GM18499 (cell line): ENCODE results near the gene CACNA1C.

Experiments used
- ATAC-seq: cut with Tn5 transposase; IDR thresholded peaks from one replicate; pipeline ENCODE4 v1.9.1; 2021; ENCODE audit warnings: moderate number of reproducible peaks; ENCODE audit not compliant: insufficient read depth, unreplicated experiment

Gene CACNA1C

DNA sequence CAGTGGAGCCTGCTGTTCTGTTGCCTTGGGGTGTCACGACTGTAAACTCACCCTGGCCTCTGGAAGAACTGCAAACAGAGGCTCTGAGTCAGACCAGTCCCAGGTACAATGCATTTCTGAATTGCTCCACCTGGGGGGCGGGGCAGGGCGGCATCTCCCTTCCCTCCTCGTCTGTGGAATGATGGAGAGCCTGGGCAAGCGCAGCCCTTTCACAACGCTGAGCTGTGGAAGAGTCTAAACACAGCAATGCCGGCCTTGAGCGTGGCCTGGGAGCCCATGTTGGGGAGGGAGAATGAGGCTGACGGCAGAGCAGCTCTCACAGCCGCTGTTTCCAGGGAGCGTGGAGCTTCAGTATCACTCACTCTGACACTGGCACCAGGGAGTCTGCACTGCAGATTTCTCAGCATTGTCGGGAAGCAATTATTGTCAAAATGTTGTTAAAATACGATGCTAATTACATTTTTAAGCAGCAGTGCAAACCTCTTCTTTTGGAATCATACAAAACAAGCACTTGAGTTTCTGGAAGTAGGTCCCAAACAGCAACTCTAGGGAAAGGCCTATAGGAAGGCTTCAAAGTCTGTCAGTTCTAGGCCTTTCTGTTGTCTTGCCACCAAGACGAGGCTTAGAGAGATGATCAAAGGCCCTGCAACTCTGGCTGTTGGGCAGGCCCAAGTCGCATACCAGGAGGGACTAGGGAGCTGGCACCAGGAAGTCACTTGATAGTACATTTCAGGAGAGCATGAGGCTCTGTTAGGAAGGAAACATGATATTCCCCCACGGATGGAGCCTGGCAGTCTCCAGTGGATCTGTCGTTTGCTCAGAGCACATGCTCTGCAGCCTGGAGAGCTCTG lies 498.0 kb downstream of the CACNA1C start:
- no peak for ATAC-seq

DNA sequence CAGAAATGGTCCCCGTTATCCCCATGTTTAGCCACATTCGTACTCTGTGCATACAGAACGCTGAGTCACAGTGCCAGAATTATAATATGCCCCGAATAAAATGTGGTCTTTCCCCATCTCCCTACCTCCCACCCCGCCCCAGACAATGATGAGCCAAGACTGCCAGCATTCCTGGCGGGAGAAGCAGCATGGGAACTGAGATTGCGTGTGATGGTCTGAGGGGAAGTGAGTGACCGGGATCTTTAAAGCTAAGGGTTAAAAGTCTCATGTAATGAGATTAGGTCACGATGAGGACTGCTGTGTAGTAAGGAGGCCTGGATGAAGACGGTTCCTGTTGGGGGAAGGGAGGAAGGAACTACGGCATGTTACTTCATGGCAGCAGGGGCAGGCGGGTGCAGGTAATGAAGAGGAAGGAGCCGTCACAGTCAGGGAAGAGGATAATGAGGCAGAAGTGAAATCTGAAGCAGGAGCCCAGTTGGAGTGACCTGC lies 498.7 kb downstream of the CACNA1C start:
- ATAC-seq = no peak

DNA sequence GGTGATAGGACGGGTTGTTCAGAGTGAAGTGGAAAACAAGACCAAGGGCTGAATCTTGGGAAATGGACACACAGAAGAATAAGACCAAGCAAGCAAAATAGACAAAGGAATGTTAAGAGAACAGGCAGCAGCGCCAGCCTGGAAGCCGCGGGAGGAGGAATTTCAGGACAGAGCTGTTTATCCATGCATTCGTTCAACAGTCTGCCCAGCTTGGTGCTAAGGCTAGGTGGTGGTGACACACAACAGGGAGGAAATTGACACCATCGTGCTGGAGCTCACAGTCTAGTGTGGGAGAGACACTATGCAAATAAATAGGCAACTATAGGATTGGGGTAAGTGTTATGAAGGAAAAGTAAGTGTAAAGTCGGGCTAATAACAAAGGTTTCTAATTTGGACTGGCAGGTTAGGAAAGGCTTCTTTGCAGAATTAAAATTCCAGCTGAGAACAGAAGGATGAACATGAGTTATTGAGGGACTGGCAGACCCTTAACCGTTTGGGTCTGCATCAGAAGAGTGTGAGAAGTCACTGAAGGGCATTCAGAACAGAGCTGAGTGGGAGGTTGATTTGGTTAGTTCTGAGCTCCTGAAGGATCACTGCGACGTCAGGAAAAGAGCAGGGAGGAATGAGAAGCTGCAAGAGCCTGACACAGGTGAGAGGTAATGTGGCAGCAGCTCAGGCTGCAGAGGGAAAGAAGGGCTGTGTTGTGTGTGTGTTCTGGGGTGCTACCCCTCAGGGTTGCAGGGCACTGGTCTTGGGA lies 499.4 kb downstream of the CACNA1C start:
- ATAC-seq = no peak

DNA sequence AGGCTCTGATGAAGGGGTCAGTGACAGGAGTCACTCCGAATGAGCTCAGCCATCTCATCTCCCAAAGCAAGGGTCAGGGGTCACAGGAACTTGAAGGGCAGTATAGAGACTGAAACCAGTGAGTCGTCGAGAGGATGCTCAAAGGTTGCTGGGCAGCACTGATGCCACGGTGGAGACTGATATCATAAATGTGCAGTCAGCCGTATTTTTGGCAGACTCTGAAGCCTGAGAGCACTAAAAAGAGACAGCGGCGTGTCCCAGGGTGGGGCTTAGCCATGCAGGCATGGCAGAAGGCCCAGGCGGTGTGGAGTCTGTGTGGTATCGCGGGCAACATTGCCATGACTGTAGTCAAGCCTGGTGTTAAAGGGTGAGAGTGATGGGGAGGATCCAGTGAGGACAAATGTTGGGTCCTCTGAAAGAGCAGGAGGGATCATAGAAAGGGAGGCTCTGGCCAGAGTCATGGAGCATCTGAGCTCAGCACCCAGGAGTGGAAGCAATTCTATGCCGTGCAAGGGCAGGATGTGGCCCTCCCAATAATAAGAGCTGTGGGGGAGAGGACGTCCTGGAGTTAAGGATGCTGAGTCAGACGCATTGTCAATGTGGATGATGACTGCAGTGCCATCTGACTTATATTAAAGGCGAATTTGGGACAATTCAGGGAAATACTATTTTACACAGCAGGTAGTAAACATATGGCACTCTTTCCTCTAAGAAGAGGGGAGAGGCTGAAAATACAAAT lies 500.8 kb downstream of the CACNA1C start:
- no peak for ATAC-seq

DNA sequence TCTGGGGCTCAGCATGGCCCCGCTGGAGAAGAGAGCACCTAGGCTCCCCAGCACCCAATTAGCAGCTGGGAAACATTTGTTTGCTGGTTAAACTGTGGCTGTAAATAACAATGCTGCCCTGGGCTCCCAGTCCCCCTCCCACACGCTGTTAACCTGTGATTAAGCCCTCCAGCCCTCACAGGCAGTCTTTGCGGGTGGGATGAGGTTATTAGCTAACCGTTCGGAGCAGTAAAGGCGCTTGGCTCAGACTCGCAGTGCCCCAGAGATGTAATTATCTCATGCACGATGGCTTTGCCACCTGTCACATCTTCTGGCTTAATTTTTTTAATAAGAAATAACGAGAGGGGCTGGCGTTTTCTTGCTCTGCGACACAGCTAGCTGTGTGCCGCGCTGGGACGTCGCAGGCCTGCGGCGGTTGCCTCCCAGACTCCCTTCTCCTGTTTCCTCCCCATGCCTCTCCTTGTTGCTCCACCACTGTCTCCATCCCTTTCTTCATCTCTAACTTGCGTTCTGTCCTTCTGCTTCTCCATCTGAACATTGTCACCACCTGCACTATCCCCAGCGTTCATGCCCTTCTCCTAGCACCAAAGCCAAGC lies 502.8 kb downstream of the CACNA1C start:
- ATAC-seq = no peak

DNA sequence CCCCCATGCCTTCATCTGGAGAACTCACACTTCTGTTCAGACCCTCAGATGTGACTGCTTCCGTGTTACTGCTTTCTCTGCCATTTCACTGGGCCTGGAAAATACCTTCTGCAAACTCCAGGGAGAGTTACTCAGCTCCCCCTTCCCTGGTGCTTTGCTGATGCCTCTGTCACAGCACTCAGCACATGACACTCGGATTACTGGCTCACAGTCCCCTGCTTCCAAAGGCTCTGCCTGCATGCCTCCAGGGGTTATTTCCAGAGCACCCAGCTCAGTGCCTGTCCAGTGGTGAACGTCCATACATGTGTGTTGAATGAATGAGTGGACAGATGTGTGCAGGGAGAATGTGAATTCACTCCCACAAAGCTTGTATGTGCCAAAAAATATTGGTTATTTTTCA lies 504.8 kb downstream of the CACNA1C start:
- ATAC-seq = no peak

DNA sequence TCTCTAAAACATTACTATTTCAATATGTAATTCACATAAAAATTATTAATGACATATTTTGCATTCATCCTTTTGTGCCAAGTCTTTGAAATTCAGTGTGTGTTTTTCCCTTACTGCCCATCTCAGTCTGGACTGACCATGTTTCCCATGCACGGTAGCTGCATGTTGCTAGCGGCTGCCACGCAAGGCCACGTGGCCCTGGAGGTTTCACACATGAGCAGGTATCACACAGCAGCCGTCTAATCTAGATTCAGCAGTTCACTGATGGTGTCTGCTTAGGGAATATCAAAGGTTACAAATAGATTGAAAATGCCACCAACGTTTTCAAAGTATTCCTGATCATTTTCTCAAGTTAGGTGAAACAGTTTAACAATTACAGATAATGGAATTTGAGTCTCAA lies 507.1 kb downstream of the CACNA1C start:
- ATAC-seq = no peak

DNA sequence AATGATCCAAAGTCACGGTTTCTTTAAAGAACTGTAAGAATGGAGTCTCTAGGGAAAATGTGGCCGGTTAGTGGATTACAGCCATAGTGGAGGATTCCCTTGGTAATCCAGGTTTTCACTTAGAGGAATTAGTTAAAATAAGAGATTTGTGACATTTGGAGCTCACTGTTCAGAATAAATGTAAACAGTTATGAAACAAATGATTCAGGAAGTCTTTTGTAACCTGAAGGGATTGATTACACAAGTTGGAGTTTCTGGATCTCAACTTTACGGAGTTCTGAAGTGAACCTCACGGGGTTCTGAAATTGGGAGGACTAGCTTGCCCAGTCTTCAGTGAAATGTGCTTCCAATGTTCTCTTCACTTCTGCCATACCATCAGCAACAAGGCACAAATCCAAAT lies 507.6 kb downstream of the CACNA1C start:
- no peak for ATAC-seq

DNA sequence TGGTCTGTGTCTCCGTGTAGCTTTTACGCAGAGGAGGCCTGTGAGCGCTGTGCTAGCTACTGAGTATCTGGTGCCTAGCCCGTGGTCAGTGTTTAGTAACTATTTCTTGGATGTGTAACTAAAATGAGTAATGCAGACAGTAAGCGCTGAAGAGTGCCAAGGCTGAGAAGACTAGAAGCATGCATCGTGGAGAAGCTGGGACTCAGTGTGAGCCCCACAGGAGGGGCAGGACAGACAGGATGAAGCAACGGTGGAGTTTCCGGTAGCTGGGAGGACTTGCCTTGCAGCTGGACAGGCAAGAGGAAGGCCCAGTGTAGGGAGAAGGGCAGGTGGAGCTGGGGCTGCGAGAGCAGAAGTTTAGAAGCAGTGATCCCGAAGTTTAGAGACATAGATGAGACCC lies 508.6 kb downstream of the CACNA1C start:
- no peak for ATAC-seq

DNA sequence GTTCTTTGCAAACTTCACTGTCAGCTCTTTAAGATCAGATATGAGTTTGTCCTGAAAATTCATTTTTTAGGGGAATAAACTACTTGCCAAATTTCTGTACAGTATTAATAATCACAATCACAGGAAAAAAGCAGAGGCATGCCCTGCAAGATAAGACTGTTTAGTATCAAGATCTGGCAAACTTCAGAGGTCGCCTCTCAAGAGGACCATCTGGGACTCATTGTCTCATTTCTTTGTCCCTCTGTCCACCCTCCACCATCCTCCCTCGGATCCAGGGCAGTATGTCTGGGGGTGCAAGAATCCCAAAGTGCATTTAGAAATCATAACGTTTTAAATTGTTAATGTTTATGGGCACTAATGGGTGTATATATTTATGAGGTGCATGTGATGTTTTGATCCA lies 509.6 kb downstream of the CACNA1C start:
- ATAC-seq = no peak

DNA sequence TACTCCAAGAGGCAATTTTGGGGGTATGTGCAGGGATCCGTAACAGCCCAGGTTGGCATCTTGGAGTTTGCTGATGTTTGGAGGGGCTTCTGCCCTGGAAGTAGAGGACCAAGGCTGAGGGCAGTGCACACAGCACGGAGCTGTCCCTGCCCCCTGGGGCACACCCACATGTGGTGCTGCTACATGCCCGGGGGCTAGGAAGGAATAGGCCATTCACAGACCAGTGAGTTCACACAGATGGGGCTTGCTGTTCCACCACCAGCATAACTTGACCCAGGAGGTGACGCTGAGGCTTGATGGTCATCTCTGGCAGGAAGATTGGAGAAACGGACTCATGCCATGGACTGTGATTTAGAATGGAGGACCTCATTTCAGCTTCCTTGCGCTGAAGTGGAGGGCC lies 510.9 kb downstream of the CACNA1C start:
- no peak for ATAC-seq

DNA sequence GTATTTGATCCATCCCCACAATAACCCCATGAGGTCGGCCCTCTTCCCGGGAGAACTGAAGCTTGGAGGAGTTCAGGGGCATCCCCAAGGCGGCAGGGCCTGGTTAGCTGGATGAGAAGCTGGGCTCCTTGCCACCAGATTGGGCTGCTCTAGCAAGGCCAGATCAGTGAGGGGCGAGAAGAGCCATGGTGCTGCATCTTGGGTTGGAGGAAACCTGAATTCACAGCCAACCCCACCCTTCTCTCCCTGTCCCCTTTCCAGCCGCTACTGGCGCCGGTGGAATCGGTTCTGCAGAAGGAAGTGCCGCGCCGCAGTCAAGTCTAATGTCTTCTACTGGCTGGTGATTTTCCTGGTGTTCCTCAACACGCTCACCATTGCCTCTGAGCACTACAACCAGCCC lies 513.4 kb downstream of the CACNA1C start:
- no peak for ATAC-seq

DNA sequence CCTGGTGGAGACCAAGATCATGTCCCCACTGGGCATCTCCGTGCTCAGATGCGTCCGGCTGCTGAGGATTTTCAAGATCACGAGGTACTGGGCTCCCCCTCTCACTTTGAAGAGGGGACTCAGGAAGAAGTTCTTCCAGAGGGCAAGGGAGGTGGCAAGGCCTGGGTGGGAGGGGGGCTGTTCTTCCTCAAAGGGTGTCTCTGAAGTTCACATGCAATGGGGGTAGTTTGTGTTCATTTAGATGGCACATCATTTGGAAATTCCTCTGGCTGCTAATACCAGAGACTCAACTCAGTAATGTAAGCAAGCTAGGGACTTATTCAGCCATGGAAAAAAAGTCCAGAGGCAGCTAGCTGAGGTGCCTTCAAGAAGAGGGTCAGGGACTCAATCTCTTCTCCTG lies 514.9 kb downstream of the CACNA1C start:
- no peak for ATAC-seq

DNA sequence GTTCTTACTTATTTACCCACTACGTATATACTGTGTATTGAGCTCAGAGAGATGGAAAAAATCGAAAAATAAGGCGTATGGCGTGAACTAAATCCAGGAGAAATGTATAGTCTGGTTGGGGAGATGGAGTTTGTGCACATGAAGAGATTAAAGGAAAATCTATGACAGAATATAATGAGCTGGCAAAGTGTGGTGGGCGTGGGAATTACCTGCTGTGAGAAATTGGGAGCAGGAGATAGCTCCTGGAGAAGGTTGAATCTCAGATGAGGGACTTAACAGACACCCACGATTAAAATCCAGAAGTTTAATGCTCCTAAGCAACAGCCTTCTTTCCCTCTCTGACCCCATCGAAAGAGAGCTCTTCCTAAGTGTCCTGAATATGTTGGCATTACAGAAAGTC lies 517.8 kb downstream of the CACNA1C start:
- no peak for ATAC-seq

DNA sequence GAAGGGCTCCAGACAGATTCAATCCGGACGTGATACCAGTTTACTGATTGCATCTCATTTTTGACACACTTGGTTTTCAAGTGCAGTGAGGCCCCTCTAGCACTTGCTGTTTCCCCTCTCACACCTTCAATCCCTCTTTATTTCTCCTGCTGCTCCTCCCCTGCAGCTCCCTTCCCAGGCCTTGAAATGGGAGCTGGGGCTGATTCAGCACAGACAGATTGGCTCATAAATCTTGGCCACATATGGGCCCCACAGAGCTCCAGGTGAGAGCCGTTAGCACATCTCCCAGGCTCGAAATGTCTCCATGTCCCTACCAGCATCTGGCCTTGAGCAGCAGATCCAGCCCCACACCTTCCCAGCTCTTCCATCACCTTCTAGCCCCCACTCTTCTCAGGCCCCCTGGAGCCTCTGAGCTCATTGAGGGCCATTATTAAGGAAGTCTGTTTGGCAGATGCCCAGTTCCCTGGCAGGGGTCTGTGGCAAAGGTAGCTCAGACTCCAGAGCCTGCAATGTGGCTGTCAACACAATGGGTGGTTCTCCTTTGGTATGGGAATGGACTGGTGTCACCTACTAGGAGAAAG lies 521.7 kb downstream of the CACNA1C start:
- ATAC-seq = no peak

DNA sequence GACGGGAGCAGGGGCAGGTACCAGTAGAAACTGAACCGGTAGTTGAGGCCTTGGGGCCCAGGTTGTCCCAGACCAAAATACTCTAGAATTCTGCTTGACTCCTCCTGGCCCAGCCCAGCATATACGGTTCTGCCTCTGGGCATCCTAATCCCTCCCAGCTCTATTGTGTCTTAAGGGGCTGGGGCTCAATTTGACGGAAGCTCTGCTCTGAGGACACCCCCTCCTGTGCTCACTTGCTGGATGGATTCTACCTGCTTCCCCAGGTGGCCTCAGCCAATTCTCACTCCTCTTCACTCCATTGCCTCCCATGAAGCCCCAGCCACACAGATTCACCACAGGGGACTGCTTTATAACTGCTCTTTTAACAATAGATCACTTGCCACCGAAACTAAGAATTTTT lies 522.5 kb downstream of the CACNA1C start:
- ATAC-seq = no peak

DNA sequence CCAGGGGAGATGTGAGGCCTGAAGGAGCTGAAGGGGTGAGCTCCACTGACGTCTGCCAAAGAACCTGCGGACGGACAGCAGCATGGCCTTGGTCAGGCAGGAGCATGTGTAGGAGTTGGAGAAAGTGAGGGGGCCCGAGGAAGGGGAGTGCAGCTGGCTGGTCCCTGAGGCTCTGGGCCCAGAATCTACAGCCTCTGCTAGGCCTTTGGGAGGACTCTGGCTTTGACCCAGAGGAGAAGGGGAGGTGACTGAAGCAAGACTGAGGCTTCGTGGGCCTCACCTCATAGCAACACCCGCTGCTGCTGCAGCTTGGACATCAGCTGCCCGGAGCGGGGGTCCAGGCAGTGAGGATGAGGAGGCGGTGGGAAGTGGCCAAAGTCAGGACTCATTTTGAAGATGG lies 525.4 kb downstream of the CACNA1C start:
- no peak for ATAC-seq

DNA sequence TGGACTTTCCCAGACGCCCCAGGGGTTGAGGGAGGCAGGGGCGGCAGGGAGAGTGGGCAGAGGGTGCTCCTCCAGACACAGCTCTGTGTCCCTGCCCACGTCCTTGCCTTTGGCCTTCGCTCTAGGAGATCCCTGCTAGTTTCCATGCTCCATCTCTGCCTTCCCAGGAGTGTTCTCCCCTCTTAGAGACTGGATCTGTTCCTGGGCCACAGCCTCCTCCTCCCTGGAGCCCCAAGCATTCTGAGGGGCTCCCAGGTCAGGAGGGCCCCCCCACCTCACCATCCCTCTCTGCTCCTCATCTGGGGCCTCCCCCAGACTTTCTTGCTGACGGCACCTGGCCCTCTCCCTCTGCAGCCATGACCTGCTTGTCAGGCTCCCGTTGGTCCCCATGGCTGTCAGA lies 526.0 kb downstream of the CACNA1C start:
- ATAC-seq = no peak

DNA sequence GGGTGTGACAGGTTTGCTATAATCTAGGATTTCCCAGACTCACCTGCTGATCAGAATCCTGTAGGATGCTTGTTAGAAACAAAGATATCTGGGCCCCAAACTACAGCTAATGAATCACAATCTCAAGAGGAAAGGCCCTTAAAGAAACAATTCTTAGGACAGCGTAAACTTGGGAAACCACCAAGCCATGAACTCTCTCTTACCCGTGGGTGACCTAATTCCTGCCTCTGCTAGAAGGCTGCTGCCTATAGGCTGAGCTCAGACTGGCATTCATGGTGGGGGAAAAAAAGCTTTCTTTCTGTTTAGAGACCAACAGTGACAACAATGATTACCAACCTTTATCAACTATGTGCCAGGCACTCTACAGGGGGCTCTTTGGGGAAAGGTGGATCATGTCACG lies 528.0 kb downstream of the CACNA1C start:
- ATAC-seq = no peak
